Measurements from ENCODE around the gene NELFCD.
A peak's percentile ranks its signal among the peaks of the same experiment; 100 is the strongest.

NELFCD gene

DNA sequence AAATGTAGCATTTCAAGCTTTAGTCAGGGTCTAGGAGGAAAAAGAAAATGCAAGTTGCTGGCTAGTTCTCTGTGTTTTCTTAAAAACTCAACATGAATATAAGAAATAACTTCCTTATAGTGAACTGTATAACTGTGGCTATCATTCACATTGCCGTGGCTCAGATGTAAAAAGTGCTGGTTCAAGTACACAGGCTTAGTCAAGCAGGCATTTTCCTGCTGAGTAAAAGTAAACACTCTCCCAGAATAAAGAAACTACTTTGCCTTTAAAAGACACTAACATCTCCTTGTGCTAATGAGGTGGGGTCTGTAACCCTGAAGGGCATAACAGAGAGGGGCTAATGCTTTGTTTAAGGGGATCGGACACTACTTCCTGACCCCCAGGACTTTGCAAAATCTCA lies 47.8 kb downstream of the NELFCD start:
- no peaks in the 10 kb centered on the region for H3K9me3 ChIP-seq (ENCODE audit: control insufficient read depth, low read length)
- no peak overlapping the region for H3K27ac ChIP-seq (ENCODE audit: low read depth, low read length, severe bottlenecking)
- WGBS, 2 experiments (ENCODE audit: insufficient coverage in 2 of 2): 63% methylated on average over 1 of the region's 2 CpGs; no CpG with 5 or more reads in 1 of the 2 experiments
- peak overlapping the region; percentile 9 for H3K4me3 ChIP-seq (ENCODE audit: extremely low read depth, insufficient read depth, low read length, poor library complexity, severe bottlenecking)
- H3K4me1 ChIP-seq (ENCODE audit: control insufficient read depth, insufficient read depth, low read length, poor library complexity, severe bottlenecking): peaks cover 21% of the 10 kb centered on the region
- peaks cover 70% of the 10 kb centered on the region for H3K36me3 ChIP-seq (ENCODE audit: control insufficient read depth, insufficient read depth, low read length)

DNA sequence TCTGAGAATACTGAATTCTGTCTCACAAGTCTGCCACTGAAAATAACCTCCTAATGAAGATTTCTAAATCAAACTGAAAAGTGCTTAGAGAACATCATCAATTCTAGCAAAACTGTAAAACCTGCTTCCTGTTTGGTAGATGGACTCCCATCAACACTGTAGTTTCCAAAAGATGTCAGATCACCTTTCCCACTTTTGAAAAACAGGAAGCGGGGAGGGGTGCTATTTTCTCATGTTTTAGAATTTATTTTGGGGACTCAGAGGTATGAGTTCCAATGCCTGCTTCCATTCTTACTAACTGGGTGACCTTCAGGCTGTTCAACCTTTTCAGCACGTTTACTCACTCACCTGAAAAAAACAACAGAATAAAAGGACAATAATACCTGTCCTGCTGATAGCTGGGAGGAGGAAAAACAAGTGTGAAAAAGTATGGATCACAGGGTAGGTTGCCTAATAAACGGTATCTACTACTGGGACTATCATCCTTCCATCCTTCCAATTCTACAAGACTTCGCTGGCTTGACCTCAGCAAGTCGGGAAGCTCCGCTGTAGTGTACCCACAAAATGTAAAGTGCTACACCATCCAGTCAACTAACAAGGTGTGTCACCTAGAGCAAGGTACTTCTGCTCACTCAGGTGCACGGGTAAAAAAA lies 50.0 kb downstream of the NELFCD start:
- Histone ChIP-seq H3K36me3 (ENCODE audit: control insufficient read depth, insufficient read depth, low read length) (peaks cover 62% of the 10 kb centered on the region), H3K9me3 (ENCODE audit: control insufficient read depth, low read length) (no peaks in the 10 kb centered on the region), H3K4me3 (ENCODE audit: extremely low read depth, insufficient read depth, low read length, poor library complexity, severe bottlenecking) (peak overlapping the region; percentile 90), H3K27ac (ENCODE audit: low read depth, low read length, severe bottlenecking) (no peak overlapping the region), H3K4me1 (ENCODE audit: control insufficient read depth, insufficient read depth, low read length, poor library complexity, severe bottlenecking) (peaks cover 21% of the 10 kb centered on the region)
- WGBS, 2 experiments (ENCODE audit: insufficient coverage in 2 of 2): 76 to 93% methylated on average over 5 of the region's 7 CpGs

DNA sequence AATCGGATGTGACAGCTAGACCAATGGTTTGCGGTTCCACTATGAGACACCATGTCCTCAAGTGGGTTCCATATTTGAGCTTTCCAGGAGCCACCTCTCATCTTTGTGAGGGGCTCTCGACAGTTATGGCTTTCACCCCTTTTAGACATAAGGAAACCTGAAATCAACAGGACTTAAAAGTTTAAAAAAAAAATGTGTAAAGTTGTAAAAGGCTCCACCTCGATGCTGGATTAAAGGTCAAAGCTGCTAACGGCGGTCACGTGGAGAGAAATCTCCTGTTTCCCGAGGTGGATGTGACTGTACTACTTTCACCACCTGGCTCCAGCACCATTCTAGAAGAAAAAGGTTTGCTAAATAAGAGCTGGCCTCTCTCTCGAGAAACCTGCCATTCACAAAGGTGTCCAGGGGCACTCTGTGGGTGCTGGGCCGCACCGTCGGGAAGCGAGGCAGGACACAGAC lies 50.5 kb downstream of the NELFCD start:
- H3K36me3 ChIP-seq (ENCODE audit: control insufficient read depth, insufficient read depth, low read length): peaks cover 62% of the 10 kb centered on the region
- no peak overlapping the region for H3K27ac ChIP-seq (ENCODE audit: low read depth, low read length, severe bottlenecking)
- H3K9me3 ChIP-seq (ENCODE audit: control insufficient read depth, low read length): no peaks in the 10 kb centered on the region
- peak overlapping the region; percentile 90 for H3K4me3 ChIP-seq (ENCODE audit: extremely low read depth, insufficient read depth, low read length, poor library complexity, severe bottlenecking)
- H3K4me1 ChIP-seq (ENCODE audit: control insufficient read depth, insufficient read depth, low read length, poor library complexity, severe bottlenecking): peaks cover 21% of the 10 kb centered on the region
- WGBS, 2 experiments (ENCODE audit: insufficient coverage in 2 of 2): 26 to 32% methylated on average over 11 to 12 of the region's 13 CpGs

DNA sequence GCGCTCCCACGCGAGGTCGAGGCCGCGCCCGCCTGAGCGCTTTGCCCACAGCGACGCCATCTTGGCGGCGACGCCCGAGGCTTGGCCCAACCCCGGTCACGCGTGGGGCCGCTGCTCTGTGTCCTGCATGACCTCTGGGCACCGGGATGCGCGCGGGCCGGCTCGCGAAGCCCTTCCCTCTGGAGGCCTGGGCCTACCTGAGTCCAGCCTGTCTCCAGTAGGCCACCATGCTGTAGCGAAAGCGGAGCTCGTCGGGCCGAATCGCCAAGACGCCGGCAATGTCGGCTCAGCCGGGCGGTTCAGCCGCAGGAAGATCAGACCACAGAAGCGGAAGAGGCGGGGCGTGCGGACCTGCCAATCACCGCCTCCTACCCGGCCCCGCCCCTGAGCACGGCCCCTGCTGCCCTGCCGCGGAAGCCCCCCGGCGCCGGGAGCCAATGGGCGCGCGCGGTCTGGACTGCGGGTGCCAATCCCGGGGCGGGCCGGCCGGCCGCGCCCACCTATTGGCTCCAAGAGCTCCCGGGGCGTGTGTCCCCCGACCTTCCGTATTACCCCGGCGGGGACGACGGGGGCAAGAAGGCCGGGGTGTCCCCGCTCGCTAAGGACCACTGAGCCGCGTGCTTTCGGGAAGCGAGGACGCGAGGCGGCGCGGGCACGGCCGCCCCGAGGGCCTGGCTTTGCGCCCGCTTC lies 51.1 kb downstream of the NELFCD start, which contains the start of gene ATP5F1E:
Gene ATP5F1E, minus strand, starts transcription at position 313 of the 690 bp plus-strand sequence. Its CDS starts 84 bp downstream, at position 229.
- Histone ChIP-seq H3K4me3 (ENCODE audit: extremely low read depth, insufficient read depth, low read length, poor library complexity, severe bottlenecking) (peak within 1 kb of the TSS; percentile 90), H3K4me1 (ENCODE audit: control insufficient read depth, insufficient read depth, low read length, poor library complexity, severe bottlenecking) (peaks cover 21% of the 10 kb centered on the region), H3K27ac (ENCODE audit: low read depth, low read length, severe bottlenecking) (peak within 1 kb of the TSS; percentile 84), H3K9me3 (ENCODE audit: control insufficient read depth, low read length) (no peaks in the 10 kb centered on the region), H3K36me3 (ENCODE audit: control insufficient read depth, insufficient read depth, low read length) (peaks cover 61% of the 10 kb centered on the region)
- WGBS, 2 experiments (ENCODE audit: insufficient coverage in 2 of 2): 1% methylated on average over 52 to 86 of the region's 86 CpGs

DNA sequence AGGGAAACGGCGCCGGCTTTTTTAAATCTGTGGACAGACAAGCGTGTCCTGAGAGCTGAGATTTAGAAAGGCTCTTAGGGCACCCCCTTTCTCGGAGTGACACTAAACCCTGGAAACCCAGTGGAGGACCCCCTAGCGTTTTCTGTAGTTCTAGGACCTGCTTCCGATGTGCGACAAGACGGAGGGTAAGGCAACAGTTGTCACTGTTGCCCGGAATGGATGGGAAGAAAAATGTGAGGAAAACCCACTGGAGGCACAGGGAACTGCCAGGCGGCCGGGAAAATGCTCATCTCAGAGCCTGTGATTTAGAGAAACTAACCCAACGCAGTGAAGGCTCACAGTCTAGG lies 51.6 kb downstream of the NELFCD start:
- peaks cover 61% of the 10 kb centered on the region for H3K36me3 ChIP-seq (ENCODE audit: control insufficient read depth, insufficient read depth, low read length)
- peak overlapping the region; percentile 90 for H3K4me3 ChIP-seq (ENCODE audit: extremely low read depth, insufficient read depth, low read length, poor library complexity, severe bottlenecking)
- H3K27ac ChIP-seq (ENCODE audit: low read depth, low read length, severe bottlenecking): peak overlapping the region; percentile 84
- H3K9me3 ChIP-seq (ENCODE audit: control insufficient read depth, low read length): no peaks in the 10 kb centered on the region
- H3K4me1 ChIP-seq (ENCODE audit: control insufficient read depth, insufficient read depth, low read length, poor library complexity, severe bottlenecking): peaks cover 21% of the 10 kb centered on the region
- WGBS, 2 experiments (ENCODE audit: insufficient coverage in 2 of 2): 0 to 6% methylated on average over 9 to 12 of the region's 13 CpGs

DNA sequence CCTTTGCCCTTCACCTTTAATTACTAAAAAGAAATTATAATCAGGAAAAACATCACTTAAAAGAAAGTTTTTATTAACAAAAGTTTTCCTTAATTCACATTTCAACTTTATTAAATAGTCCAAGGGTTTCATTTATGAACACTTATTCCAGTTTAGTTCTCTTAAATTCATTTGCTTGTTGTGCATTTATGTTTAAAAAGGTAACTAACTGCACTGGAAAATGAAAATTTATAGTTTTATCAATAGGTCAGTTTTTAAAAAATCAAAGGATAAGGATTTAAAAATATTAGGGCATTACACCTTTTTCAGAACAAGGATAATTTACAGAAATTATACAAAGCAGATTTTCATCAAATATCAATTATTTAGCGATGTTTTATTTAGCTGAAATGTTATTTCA lies 52.0 kb downstream of the NELFCD start:
- Histone ChIP-seq H3K36me3 (ENCODE audit: control insufficient read depth, insufficient read depth, low read length) (peaks cover 61% of the 10 kb centered on the region), H3K4me3 (ENCODE audit: extremely low read depth, insufficient read depth, low read length, poor library complexity, severe bottlenecking) (peak overlapping the region; percentile 90), H3K27ac (ENCODE audit: low read depth, low read length, severe bottlenecking) (peak overlapping the region; percentile 84), H3K9me3 (ENCODE audit: control insufficient read depth, low read length) (no peaks in the 10 kb centered on the region), H3K4me1 (ENCODE audit: control insufficient read depth, insufficient read depth, low read length, poor library complexity, severe bottlenecking) (peaks cover 21% of the 10 kb centered on the region)
- WGBS, 2 experiments (ENCODE audit: insufficient coverage in 2 of 2): no CpG with 5 or more reads among the region's 1 CpG

DNA sequence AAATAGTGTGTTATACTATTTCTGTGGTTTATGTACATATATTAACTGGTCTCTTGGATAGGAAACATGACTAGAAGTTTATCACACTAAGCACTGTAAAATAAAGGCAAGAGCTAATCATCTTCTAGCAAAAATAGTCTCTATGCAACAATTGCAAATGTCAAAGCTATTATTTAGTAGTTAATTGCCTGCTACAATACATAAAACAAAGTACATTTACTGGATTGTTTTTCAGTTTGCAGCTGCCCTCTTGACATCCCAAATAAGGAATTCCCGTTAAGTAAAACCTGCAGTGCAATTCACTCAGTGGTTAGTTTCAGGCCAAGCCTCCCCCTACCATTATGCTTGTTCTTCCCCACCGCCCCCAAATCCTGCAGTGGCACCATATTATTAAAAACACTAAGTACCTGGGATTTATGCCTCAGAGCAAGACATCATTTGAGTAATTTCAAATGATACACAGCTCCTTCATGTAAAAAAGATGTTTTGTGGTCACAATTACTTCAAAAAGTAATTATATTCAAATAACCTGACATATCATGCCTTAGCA lies 52.6 kb downstream of the NELFCD start:
- Histone ChIP-seq H3K4me1 (ENCODE audit: control insufficient read depth, insufficient read depth, low read length, poor library complexity, severe bottlenecking) (peaks cover 16% of the 10 kb centered on the region), H3K4me3 (ENCODE audit: extremely low read depth, insufficient read depth, low read length, poor library complexity, severe bottlenecking) (no peak overlapping the region), H3K27ac (ENCODE audit: low read depth, low read length, severe bottlenecking) (no peak overlapping the region), H3K9me3 (ENCODE audit: control insufficient read depth, low read length) (no peaks in the 10 kb centered on the region), H3K36me3 (ENCODE audit: control insufficient read depth, insufficient read depth, low read length) (peaks cover 58% of the 10 kb centered on the region)
- WGBS, 2 experiments (ENCODE audit: insufficient coverage in 2 of 2): 91 to 100% methylated on average over 2 of the region's 2 CpGs

DNA sequence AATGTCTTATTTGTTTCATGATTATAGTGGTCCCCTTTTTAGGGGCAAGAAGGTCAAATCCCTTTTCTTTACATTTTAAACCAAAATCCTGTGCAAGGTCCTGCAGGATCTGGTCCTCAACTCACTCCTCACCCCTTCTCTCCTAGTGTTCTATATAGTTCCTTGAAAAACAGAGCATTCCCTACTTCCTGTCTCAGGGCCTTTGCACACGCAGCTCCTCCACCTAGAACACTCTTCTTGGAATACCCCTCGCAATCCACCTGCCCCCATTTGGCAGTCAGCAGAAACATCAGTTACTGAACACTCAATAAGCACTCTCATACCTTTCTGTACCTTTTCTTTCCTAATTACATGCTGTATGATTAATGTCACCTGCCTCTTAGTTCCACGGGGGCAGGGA lies 54.3 kb downstream of the NELFCD start:
- 90 to 97% methylated on average over 3 of the region's 3 CpGs for WGBS, 2 experiments (ENCODE audit: insufficient coverage in 2 of 2)
- Histone ChIP-seq H3K4me3 (ENCODE audit: extremely low read depth, insufficient read depth, low read length, poor library complexity, severe bottlenecking) (no peak overlapping the region), H3K9me3 (ENCODE audit: control insufficient read depth, low read length) (no peaks in the 10 kb centered on the region), H3K27ac (ENCODE audit: low read depth, low read length, severe bottlenecking) (no peak overlapping the region), H3K36me3 (ENCODE audit: control insufficient read depth, insufficient read depth, low read length) (peaks cover 53% of the 10 kb centered on the region), H3K4me1 (ENCODE audit: control insufficient read depth, insufficient read depth, low read length, poor library complexity, severe bottlenecking) (peaks cover 7% of the 10 kb centered on the region)

DNA sequence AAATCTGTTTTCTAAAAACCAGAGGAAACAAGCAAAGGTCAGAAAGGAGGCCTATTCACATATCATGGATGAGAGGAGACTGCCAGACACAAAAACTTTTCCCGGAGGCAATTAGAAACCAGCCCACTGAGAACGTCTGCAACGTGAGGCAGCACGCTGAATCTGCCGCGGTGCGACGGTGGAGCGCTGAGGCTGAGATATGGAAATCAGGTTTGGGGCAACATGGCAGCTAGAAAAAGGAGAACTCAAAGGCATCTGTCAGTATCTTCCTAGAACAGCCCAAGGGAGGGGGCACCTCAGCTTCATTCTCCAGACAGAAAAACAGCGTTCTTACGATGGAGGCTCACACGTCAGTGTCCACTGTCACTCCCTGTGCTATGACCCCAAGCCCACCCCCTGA lies 56.3 kb downstream of the NELFCD start:
- Histone ChIP-seq H3K4me3 (ENCODE audit: extremely low read depth, insufficient read depth, low read length, poor library complexity, severe bottlenecking) (no peak overlapping the region), H3K4me1 (ENCODE audit: control insufficient read depth, insufficient read depth, low read length, poor library complexity, severe bottlenecking) (no peaks in the 10 kb centered on the region), H3K36me3 (ENCODE audit: control insufficient read depth, insufficient read depth, low read length) (peaks cover 59% of the 10 kb centered on the region), H3K9me3 (ENCODE audit: control insufficient read depth, low read length) (peaks cover 5% of the 10 kb centered on the region), H3K27ac (ENCODE audit: low read depth, low read length, severe bottlenecking) (no peak overlapping the region)
- WGBS, 2 experiments (ENCODE audit: insufficient coverage in 2 of 2): 96 to 100% methylated on average over 11 to 12 of the region's 12 CpGs

DNA sequence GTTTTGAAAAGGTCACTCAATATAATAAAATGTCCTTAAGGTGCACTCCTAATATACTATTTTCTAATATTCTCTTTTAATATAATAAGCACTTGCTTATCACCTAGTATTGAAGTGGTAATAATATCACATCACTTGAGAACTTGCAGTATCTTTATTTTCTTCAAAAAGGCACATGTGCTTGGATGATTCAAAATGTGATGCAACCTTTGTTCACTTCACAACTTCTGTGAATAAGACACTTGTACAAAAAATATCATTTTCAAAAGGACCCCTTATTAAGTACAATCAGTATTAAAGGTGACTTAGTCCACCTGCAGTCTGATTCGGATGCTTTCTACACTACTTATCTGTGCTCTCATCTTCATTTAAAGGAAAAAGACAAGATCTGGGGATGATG lies 58.2 kb downstream of the NELFCD start:
- Histone ChIP-seq H3K27ac (ENCODE audit: low read depth, low read length, severe bottlenecking) (no peak overlapping the region), H3K9me3 (ENCODE audit: control insufficient read depth, low read length) (peaks cover 5% of the 10 kb centered on the region), H3K4me1 (ENCODE audit: control insufficient read depth, insufficient read depth, low read length, poor library complexity, severe bottlenecking) (no peaks in the 10 kb centered on the region), H3K36me3 (ENCODE audit: control insufficient read depth, insufficient read depth, low read length) (peaks cover 59% of the 10 kb centered on the region), H3K4me3 (ENCODE audit: extremely low read depth, insufficient read depth, low read length, poor library complexity, severe bottlenecking) (no peak overlapping the region)
- 100% methylated on average over 1 of the region's 1 CpG; no CpG with 5 or more reads in 1 of the 2 experiments for whole genome bisulfite sequencing, 2 experiments (ENCODE audit: insufficient coverage in 2 of 2)

DNA sequence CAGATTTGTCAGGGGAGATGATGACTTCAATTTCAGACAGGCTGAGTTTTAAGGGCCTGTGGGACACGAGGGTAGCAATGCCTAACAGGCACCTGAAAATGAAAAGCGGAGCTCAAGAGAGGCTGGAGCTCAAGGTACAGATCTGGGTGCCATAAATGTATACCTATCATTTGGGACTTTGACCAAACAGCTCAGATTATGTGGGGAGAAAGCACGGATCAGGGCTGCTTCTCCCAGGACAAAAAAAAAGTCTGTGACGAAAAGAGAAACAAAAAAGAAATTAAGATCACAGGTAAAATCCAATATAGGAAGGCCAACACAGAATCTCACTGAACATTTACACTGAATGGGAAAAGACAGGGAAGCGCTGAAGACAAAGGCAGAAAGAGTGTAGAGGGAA lies 59.6 kb downstream of the NELFCD start:
- no peak overlapping the region for H3K4me3 ChIP-seq (ENCODE audit: extremely low read depth, insufficient read depth, low read length, poor library complexity, severe bottlenecking)
- H3K27ac ChIP-seq (ENCODE audit: low read depth, low read length, severe bottlenecking): no peak overlapping the region
- peaks cover 5% of the 10 kb centered on the region for H3K9me3 ChIP-seq (ENCODE audit: control insufficient read depth, low read length)
- WGBS, 2 experiments (ENCODE audit: insufficient coverage in 2 of 2): 98 to 100% methylated on average over 3 to 4 of the region's 5 CpGs
- peaks cover 2% of the 10 kb centered on the region for H3K4me1 ChIP-seq (ENCODE audit: control insufficient read depth, insufficient read depth, low read length, poor library complexity, severe bottlenecking)
- H3K36me3 ChIP-seq (ENCODE audit: control insufficient read depth, insufficient read depth, low read length): peaks cover 48% of the 10 kb centered on the region
